HG02588 (cell line): Measurements from ENCODE around the gene CACNB1.

Experiments
- ATAC-seq: cut with Tn5 transposase; IDR thresholded peaks from one replicate; pipeline ENCODE4 v1.9.1; 2021; ENCODE audit warnings: mild to moderate bottlenecking, moderate library complexity; ENCODE audit not compliant: unreplicated experiment

The CACNB1 gene

GRCh38 chr17:39153599-39154051 is 43.8 kb downstream of the CACNB1 start:
- peak; percentile 54 for ATAC-seq

GRCh38 chr17:39151943-39152818 is 45.3 kb downstream of the CACNB1 start:
- no peak for ATAC-seq

GRCh38 chr17:39151150-39151942 is 46.1 kb downstream of the CACNB1 start, which contains the start of gene PLXDC1:
TSS of gene PLXDC1 (minus strand) at chr17:39151637. CDS start at chr17:39151437, 200 bp downstream.
- no peak for ATAC-seq

GRCh38 chr17:39150795-39151149 is 46.7 kb downstream of the CACNB1 start:
- ATAC-seq = no peak

- ATAC-seq = no peak
Observed at GRCh38 chr17:39150104-39150634, 47.3 kb downstream of the CACNB1 start.

GRCh38 chr17:39147221-39148185 is 50.0 kb downstream of the CACNB1 start:
- ATAC-seq = no peak

- no peak for ATAC-seq
Observed at GRCh38 chr17:39146273-39146672, 51.2 kb downstream of the CACNB1 start.

- ATAC-seq = no peak
Observed at GRCh38 chr17:39145143-39145542, 52.3 kb downstream of the CACNB1 start.

GRCh38 chr17:39144416-39144840 is 53.0 kb downstream of the CACNB1 start:
- no peak for ATAC-seq

- ATAC-seq = no peak
Observed at GRCh38 chr17:39143552-39144093, 53.8 kb downstream of the CACNB1 start.

- no peak for ATAC-seq
Observed at GRCh38 chr17:39141915-39142664, 55.4 kb downstream of the CACNB1 start.

- ATAC-seq = no peak
Observed at GRCh38 chr17:39141294-39141693, 56.2 kb downstream of the CACNB1 start.

GRCh38 chr17:39139561-39139960 is 57.9 kb downstream of the CACNB1 start:
- ATAC-seq = no peak

GRCh38 chr17:39139161-39139511 is 58.3 kb downstream of the CACNB1 start:
- ATAC-seq = no peak

GRCh38 chr17:39138431-39139160 is 58.9 kb downstream of the CACNB1 start:
- ATAC-seq = no peak

- no peak for ATAC-seq
Observed at GRCh38 chr17:39134878-39135277, 62.6 kb downstream of the CACNB1 start.

- ATAC-seq = no peak
Observed at GRCh38 chr17:39132192-39132610, 65.3 kb downstream of the CACNB1 start.

GRCh38 chr17:39131616-39132015 is 65.9 kb downstream of the CACNB1 start:
- ATAC-seq = no peak

- ATAC-seq = no peak
Observed at GRCh38 chr17:39130205-39130604, 67.3 kb downstream of the CACNB1 start.
